Nephron progenitor cell (in vitro differentiated cells): ENCODE data around the gene MYCL.
A peak's percentile ranks its signal among the peaks of the same experiment; 100 is the strongest.

Experiments
- DNase-seq: peaks from one replicate; pipeline ENCODE4 v3.0.0; 2021
- H3K27ac Mint-ChIP-seq: 2 replicates; pipeline ENCODE4 v1.8.0; 2021; ENCODE audit warnings: mild to moderate bottlenecking, moderate library complexity, mixed read lengths
- H3K27me3 Mint-ChIP-seq: 2 replicates; pipeline ENCODE4 v1.8.0; 2021; ENCODE audit warnings: mild to moderate bottlenecking, low read depth, mixed read lengths; ENCODE audit not compliant: poor library complexity
- H3K36me3 Mint-ChIP-seq: 2 replicates; pipeline ENCODE4 v1.8.0; 2021; ENCODE audit warnings: low read depth, mixed read lengths
- H3K4me1 Mint-ChIP-seq: 2 replicates; pipeline ENCODE4 v1.8.0; 2021; ENCODE audit warnings: mixed read lengths
- H3K4me3 Mint-ChIP-seq: 2 replicates; pipeline ENCODE4 v1.8.0; 2021; ENCODE audit warnings: mild to moderate bottlenecking, moderate library complexity, mixed read lengths
- H3K9me3 Mint-ChIP-seq: 2 replicates; pipeline ENCODE4 v1.8.0; 2021; ENCODE audit warnings: mild to moderate bottlenecking, moderate library complexity, mixed read lengths
- CTCF ChIP-seq: fragments of 200-600 bp; sonication (generic); IDR thresholded peaks from 2 replicates; pipeline ENCODE4 v1.5.0; 2021; ENCODE audit warnings: antibody characterized with exemption

The MYCL gene

GRCh38 chr1:39895731-39896480 is 5.8 kb downstream of the MYCL start:
- no peak for DNase-seq
- Mint-ChIP-seq H3K4me1 (peaks cover 83% of the 10 kb centered on the region), H3K36me3 (no peaks in the 10 kb centered on the region), H3K27ac (no peak overlapping the region), H3K27me3 (peaks cover 12% of the 10 kb centered on the region), H3K9me3 (no peaks in the 10 kb centered on the region), H3K4me3 (no peak overlapping the region)
- no peak for TF ChIP-seq CTCF

- peaks cover 75% of the 10 kb centered on the region for H3K4me1 Mint-ChIP-seq
- no peaks in the 10 kb centered on the region for H3K36me3 Mint-ChIP-seq
- no peak for TF ChIP-seq CTCF
- H3K27me3 Mint-ChIP-seq: peaks cover 7% of the 10 kb centered on the region
- no peak for DNase-seq
- H3K4me3 Mint-ChIP-seq: no peak overlapping the region
- no peaks in the 10 kb centered on the region for H3K9me3 Mint-ChIP-seq
- no peak overlapping the region for H3K27ac Mint-ChIP-seq
Observed at GRCh38 chr1:39894884-39895495, 6.7 kb downstream of the MYCL start.

GRCh38 chr1:39892601-39893595 is 8.8 kb downstream of the MYCL start:
- no peak overlapping the region for H3K4me3 Mint-ChIP-seq
- TF ChIP-seq CTCF: no peak
- no peak for DNase-seq
- H3K27ac Mint-ChIP-seq: peak overlapping the region; percentile 55
- H3K9me3 Mint-ChIP-seq: no peaks in the 10 kb centered on the region
- peaks cover 3% of the 10 kb centered on the region for H3K27me3 Mint-ChIP-seq
- no peaks in the 10 kb centered on the region for H3K36me3 Mint-ChIP-seq
- H3K4me1 Mint-ChIP-seq: peaks cover 54% of the 10 kb centered on the region

- Mint-ChIP-seq H3K9me3 (no peaks in the 10 kb centered on the region), H3K4me1 (peaks cover 35% of the 10 kb centered on the region), H3K4me3 (no peak overlapping the region), H3K27ac (no peak overlapping the region), H3K36me3 (no peaks in the 10 kb centered on the region), H3K27me3 (peaks cover 3% of the 10 kb centered on the region)
- DNase-seq: no peak
- TF ChIP-seq CTCF: no peak
Observed at GRCh38 chr1:39890880-39891279, 10.8 kb downstream of the MYCL start.

GRCh38 chr1:39890273-39890672 is 11.4 kb downstream of the MYCL start:
- no peak overlapping the region for H3K4me3 Mint-ChIP-seq
- H3K27me3 Mint-ChIP-seq: peaks cover 3% of the 10 kb centered on the region
- DNase-seq: no peak
- H3K27ac Mint-ChIP-seq: no peak overlapping the region
- peaks cover 30% of the 10 kb centered on the region for H3K4me1 Mint-ChIP-seq
- no peaks in the 10 kb centered on the region for H3K9me3 Mint-ChIP-seq
- H3K36me3 Mint-ChIP-seq: no peaks in the 10 kb centered on the region
- TF ChIP-seq CTCF: no peak
